NCI-H526 treated with DMSO at 0.1 percent for 48 hours (cell line): ENCODE data around the gene ZDHHC5.
"Not testable (repeated sequence)": the region's sequence is repeated elsewhere in the genome, so short reads cannot be mapped to it uniquely, and the experiment has no call there.

ENCODE experiments used
- DNase-seq: peaks from one replicate; lab custom pipeline; 2025; lab: John Stamatoyannopoulos, UW

ZDHHC5 gene

GRCh38 chr11:57667117-57667735, 688 bp upstream of the ZDHHC5 start:
- peak; percentile 99 for DNase-seq

DNA sequence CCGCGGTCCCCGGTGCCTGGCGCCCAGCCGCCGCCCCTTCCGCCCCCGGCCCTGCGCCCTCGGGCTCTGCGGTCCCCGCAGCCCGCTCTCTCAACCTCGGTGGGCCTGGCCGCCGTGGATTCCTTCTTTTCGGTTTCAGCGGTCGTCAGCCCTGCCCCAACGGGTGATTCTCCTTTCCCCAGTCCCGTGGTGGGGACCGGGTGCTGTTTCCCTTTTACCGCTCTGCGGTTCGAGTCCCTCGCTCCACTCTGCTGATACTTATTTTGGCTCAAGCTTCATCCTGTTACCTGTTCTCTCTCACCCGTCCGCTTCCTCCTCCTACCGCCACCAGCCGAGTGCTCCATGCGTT, 494 bp downstream of the ZDHHC5 start:
- DNase-seq = no peak

- no peak for DNase-seq
Measured at GRCh38 chr11:57674251-57674650, 6.3 kb downstream of the ZDHHC5 start.

DNA sequence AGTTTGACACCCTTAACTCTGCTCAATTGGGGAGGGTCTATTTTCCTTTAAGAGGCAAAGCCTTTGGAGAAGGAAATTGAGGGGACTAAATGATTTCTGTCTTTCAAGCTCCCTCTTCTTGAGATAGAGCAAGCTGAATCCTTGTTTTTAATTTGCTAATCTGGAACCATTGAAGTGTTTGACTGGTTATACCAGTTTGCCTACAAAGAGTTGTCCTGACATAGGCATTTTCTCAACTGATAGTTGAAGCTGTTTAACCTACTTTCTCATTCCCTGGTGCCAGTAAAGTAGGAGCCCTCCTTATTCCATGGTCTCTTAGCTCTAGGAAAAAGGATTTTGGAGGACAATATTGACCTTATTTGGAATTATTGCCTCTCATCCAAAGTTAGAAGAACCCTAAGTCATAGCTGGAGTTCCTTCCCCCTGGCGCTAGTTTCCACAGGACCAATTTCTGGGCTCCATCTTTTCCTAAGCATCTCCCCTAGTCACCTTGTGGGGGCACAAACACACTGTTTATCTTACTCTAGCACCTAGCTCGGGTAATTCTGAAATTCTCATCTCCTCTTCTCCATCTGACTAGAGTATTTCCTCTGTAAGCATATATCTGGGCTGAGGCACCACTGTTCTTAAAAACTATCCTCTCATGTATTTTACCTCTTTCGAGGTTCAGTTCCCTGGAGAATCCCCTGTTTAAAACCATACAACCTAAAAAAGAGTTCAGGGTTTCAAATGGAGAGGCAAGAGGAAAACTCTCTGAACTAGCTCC, 7.4 kb downstream of the ZDHHC5 start:
- no peak for DNase-seq

- no peak for DNase-seq
Measured at GRCh38 chr11:57679396-57679795, 11.5 kb downstream of the ZDHHC5 start.

DNA sequence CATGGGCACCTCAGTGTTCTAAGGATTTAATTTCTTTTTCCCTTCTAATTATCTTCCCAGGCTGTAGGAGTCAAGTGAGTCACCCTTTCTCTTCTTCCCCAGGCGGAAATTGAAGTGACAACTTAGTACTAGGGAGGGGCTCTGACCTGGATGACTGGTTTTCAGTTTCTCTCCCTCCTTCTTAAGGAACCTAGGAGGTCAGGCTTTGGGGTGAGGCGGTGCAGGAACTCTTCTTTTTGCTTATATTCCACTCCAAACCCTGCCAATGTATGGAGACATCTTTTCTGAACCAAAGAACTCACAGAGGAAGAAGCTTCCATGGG, 12.6 kb downstream of the ZDHHC5 start:
- DNase-seq = no peak

GRCh38 chr11:57681168-57681567, 13.3 kb downstream of the ZDHHC5 start:
- no peak for DNase-seq

- DNase-seq = not testable (repeated sequence)
Measured at GRCh38 chr11:57690474-57690873, 22.6 kb downstream of the ZDHHC5 start.

GRCh38 chr11:57698843-57699365, 31.0 kb downstream of the ZDHHC5 start:
- DNase-seq = no peak

- no peak for DNase-seq
Measured at GRCh38 chr11:57699813-57700212, 31.9 kb downstream of the ZDHHC5 start.

DNA sequence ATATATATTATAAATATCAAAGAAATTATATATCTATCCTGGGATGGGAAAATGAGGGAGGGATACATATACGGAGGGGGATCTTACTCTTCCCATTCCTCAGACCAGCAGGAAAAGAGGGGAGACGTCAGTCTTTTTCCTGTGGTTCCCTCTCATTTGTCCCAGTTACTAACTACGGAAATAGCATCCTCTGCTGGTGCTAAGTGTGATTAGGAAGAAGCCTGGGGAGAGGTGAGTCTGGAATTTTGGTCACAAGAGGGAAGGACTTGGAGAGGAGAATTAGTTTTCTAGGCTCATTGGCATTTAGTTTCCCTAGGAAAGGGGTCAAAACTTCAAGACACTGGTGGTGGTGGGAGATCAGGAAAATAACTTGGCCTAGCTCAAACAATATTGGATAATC, 32.5 kb downstream of the ZDHHC5 start:
- no peak for DNase-seq

GRCh38 chr11:57703341-57703740, 35.4 kb downstream of the ZDHHC5 start:
- DNase-seq = no peak

GRCh38 chr11:57704932-57705331, 37.0 kb downstream of the ZDHHC5 start:
- DNase-seq = no peak

- DNase-seq = not testable (repeated sequence)
Measured at GRCh38 chr11:57705432-57705831, 37.5 kb downstream of the ZDHHC5 start.

DNA sequence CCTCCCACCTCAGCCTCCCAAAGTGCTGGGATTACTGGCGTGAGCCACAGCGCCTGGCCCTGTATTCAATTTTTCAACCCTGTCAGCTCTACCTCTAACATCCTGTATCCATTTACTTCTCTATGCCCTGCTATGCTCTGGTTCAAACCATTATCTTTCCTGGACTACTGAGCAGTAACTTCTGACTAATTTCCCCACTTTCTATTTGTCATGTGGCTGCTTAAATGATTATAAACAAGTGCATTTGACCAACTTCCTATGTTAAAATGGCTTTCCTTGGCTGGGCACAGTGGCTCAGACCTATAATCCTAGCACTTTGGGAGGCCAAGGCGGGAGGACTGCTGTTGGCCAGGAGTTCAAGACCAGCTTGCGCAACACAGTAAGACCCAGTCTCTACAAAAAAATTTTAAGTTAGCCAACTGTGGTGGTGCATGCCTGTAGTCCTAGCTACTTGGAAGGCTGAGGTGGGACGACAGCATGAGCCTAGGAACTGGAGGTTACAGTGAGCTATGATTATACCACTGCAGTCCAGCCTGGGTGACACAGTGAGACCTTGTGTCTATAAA, 42.0 kb downstream of the ZDHHC5 start:
- no peak for DNase-seq

- DNase-seq = peak; percentile 93
Measured at GRCh38 chr11:57711414-57712255, 43.7 kb downstream of the ZDHHC5 start, which contains the start of gene MED19. Gene MED19 (minus strand): TSS chr11:57712215. CDS start chr11:57712179, 36 bp downstream.

GRCh38 chr11:57712256-57713150, 44.6 kb downstream of the ZDHHC5 start, which contains the start of gene TMX2:
Gene TMX2 (plus strand): TSS chr11:57712593. CDS start chr11:57712619, 26 bp downstream.
- peak; percentile 99 for DNase-seq

- DNase-seq = no peak
Measured at GRCh38 chr11:57713835-57714234, 45.9 kb downstream of the ZDHHC5 start.

DNA sequence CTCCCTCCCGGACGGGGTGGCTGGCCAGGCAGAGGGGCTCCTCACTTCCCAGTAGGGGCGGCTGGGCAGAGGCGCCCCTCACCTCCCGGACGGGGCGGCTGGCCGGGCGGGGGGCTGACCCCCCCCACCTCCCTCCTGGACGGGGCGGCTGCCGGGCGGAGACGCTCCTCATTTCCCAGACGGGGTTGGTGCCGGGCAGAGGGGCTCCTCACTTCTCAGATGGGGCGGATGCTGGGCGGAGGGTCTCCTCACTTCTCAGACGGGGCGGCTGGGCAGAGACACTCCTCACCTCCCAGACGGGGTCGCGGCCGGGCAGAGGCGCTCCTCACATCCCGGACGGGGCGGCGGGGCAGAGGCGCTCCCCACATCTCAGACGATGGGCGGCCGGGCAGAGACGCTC, 48.8 kb downstream of the ZDHHC5 start:
- not testable (repeated sequence) for DNase-seq

GRCh38 chr11:57727185-57727584, 59.3 kb downstream of the ZDHHC5 start:
- no peak for DNase-seq

- DNase-seq = no peak
Measured at GRCh38 chr11:57728829-57729228, 60.9 kb downstream of the ZDHHC5 start.
